A204.1 (cell line): ENCODE data around the gene LRRC23.
A peak's percentile ranks its signal among the peaks of the same experiment; 100 is the strongest.
"Not testable (repeated sequence)": the region's sequence is repeated elsewhere in the genome, so short reads cannot be mapped to it uniquely, and the experiment has no call there.

ENCODE experiments used
- FAIRE-seq: peaks from 2 replicates; lab custom pipeline; 2012; peaks lifted over from hg19 to GRCh38; lab: Jason Lieb, UNC

Gene LRRC23

GRCh38 chr12:6904280-6905276 is at the start of gene LRRC23:
LRRC23 (plus strand) TSS chr12:6904822; CDS start chr12:6905634, 812 bp downstream.
- peak; percentile 97 for FAIRE-seq

GRCh38 chr12:6855322-6855721 is 49.3 kb upstream of the LRRC23 start:
- FAIRE-seq = no peak

GRCh38 chr12:6858799-6859198 is 45.8 kb upstream of the LRRC23 start:
- no peak for FAIRE-seq

- FAIRE-seq = no peak
Measured at GRCh38 chr12:6860116-6860515, 44.5 kb upstream of the LRRC23 start.

GRCh38 chr12:6860942-6861341 is 43.7 kb upstream of the LRRC23 start:
- FAIRE-seq = no peak

GRCh38 chr12:6861391-6861790 is 43.2 kb upstream of the LRRC23 start:
- no peak for FAIRE-seq

GRCh38 chr12:6863033-6863432 is 41.6 kb upstream of the LRRC23 start:
- FAIRE-seq = no peak

- FAIRE-seq = no peak
Measured at GRCh38 chr12:6863586-6864321, 40.9 kb upstream of the LRRC23 start.

GRCh38 chr12:6865307-6865706 is 39.3 kb upstream of the LRRC23 start:
- FAIRE-seq = not testable (repeated sequence)

GRCh38 chr12:6866163-6866919 is 38.3 kb upstream of the LRRC23 start:
- no peak for FAIRE-seq

GRCh38 chr12:6866920-6867412 is 37.7 kb upstream of the LRRC23 start:
- FAIRE-seq = no peak

- FAIRE-seq = no peak
Measured at GRCh38 chr12:6867413-6868210, 37.0 kb upstream of the LRRC23 start, which contains the start of gene TPI1. TPI1 (plus strand) TSS chr12:6867531; CDS start chr12:6867567, 36 bp downstream.

GRCh38 chr12:6868211-6869048 is 36.2 kb upstream of the LRRC23 start:
- FAIRE-seq = no peak

GRCh38 chr12:6869049-6870021 is 35.3 kb upstream of the LRRC23 start:
- no peak for FAIRE-seq

- not testable (repeated sequence) for FAIRE-seq
Measured at GRCh38 chr12:6870304-6870703, 34.3 kb upstream of the LRRC23 start.

- FAIRE-seq = no peak
Measured at GRCh38 chr12:6871052-6871957, 33.3 kb upstream of the LRRC23 start.

- no peak for FAIRE-seq
Measured at GRCh38 chr12:6872073-6873048, 32.3 kb upstream of the LRRC23 start.
